Stomach smooth muscle (tissue), 2 donors: ENCODE results near the gene SLX4.

ENCODE experiments used
- H3K27ac ChIP-seq: one replicate; pipeline ENCODE4 v1.7.0; 2013; ENCODE audit warnings: mild to moderate bottlenecking, low read length, inconsistent platforms
- H3K27me3 ChIP-seq, 2 donors: one replicate each; pipeline ENCODE4 v1.7.0; 2013; ENCODE audit warnings: low read length in 2 of 2; ENCODE audit not compliant: insufficient read depth in 2 of 2, control insufficient read depth in 1 of 2
- H3K36me3 ChIP-seq, 2 donors: one replicate each; pipeline ENCODE4 v1.7.0; 2013; ENCODE audit warnings: low read length in 2 of 2; ENCODE audit not compliant: control insufficient read depth in 2 of 2, insufficient read depth in 2 of 2
- H3K4me1 ChIP-seq: one replicate; pipeline ENCODE4 v1.7.0; 2013; ENCODE audit warnings: low read length; ENCODE audit not compliant: control insufficient read depth, insufficient read depth
- H3K4me3 ChIP-seq, 2 donors: one replicate each; pipeline ENCODE4 v1.7.0; 2013; ENCODE audit warnings: low read length in 2 of 2
- H3K9ac ChIP-seq, 2 donors: one replicate each; pipeline ENCODE4 v1.7.0; 2013; ENCODE audit warnings: low read length in 2 of 2, mild to moderate bottlenecking in 1 of 2
- H3K9me3 ChIP-seq, 2 donors: one replicate each; pipeline ENCODE4 v1.7.0; 2013; ENCODE audit warnings: low read length in 2 of 2; ENCODE audit not compliant: control insufficient read depth in 2 of 2
- donor health status: healthy.
- donor health status: Pancreatic carcinoma.

The SLX4 gene

DNA sequence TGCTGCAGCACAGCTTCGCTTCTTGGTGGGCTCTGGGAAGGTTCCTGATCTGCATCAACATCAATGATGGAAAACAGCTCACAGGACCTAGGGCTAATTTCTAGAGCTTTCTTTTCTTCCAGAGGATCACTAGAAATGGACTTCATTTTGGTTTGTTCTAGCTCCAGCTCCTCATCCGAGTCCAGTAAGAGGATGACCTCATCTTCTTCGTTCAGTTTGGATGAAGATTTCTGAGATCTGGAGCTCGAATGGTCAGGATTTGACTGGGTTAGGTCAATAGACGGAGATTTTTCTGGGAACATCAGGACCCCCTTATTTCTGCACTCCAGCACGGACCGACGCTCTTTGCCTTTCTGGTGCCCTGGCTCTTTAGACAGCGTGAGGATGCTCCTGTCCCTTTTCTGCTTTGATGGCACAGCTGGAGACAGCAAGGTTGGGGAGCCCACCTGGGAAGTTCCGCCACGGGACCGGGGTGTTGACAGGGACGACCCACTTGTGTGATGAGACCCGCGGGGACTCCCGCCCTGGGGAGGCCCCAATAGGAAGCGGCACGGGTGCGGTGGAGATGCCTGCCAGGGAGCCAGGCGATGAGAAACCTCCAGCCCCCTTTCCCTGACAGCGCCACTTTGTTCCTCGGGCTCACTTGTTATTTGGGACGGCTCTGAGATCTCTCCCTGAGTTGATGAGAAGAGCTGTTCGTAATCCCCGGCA is 21.3 kb downstream of the SLX4 start:
- Histone ChIP-seq H3K27ac (no peak overlapping the region), H3K27me3 (no peaks in the 10 kb centered on the region), H3K9me3 (no peaks in the 10 kb centered on the region), H3K9ac (no peak overlapping the region), H3K36me3 (peaks cover 0 to 14% of the 10 kb centered on the region in 2 donors), H3K4me1 (no peaks in the 10 kb centered on the region), H3K4me3 (no peak overlapping the region)

GRCh38 chr16:3589441-3589921 is 21.9 kb downstream of the SLX4 start:
- no peaks in the 10 kb centered on the region for H3K4me1 ChIP-seq
- no peak overlapping the region for H3K4me3 ChIP-seq
- H3K27me3 ChIP-seq: no peaks in the 10 kb centered on the region
- H3K9me3 ChIP-seq: no peaks in the 10 kb centered on the region
- no peak overlapping the region for H3K27ac ChIP-seq
- no peak overlapping the region for H3K9ac ChIP-seq
- peaks cover 0 to 14% of the 10 kb centered on the region in 2 donors for H3K36me3 ChIP-seq

DNA sequence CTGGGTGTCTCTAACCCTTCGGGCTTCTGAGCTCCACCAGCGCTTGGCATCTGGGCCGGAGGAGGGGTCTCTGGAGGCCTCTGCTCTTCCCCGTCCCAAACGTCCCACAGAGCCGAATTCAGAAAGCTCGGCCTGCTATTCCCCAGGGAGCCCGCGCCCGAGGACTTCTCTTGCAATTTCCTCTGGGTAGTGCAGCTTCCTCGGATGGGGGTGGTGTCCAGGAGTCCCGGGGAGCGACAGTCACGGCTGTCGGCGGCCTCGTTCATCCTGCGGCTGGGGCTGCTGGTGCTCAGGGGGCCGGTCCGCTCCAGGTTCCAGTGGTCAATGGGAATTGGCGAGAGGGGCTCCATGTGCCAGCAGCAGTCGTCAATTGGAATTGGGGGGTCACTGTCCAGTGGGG is 22.4 kb downstream of the SLX4 start:
- Histone ChIP-seq H3K4me1 (no peaks in the 10 kb centered on the region), H3K9ac (no peak overlapping the region), H3K27me3 (no peaks in the 10 kb centered on the region), H3K9me3 (no peaks in the 10 kb centered on the region), H3K4me3 (no peak overlapping the region), H3K27ac (no peak overlapping the region), H3K36me3 (peaks cover 0 to 17% of the 10 kb centered on the region in 2 donors)

DNA sequence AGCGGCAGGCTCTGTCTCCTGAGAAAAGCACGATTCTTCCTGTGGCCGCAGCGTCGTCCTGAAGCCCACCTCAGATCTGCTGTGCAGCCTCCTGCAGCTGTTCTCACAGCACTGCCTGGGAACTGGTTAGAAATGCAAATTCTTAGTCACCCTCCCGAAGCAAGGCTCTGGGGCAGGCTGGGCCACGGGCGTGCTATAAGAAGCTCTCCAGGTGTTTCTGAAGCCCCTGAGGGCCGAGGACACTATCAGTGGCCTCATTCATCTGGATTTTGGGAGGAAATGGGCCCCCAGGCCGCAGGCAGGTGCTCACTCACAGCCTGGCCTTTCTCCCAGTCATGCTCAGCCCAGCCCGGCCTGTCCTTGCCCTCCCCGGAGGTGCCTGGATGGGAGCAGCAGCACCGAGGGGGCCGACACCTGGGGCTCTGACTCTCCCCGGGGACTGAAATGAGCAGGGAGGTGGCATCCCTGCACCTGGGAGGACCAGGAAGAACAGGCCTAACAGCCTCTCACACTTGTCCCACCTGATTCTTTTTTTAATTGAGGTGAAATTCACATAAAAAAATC is 23.8 kb downstream of the SLX4 start:
- Histone ChIP-seq H3K4me3 (no peak overlapping the region), H3K9me3 (no peaks in the 10 kb centered on the region), H3K27me3 (no peaks in the 10 kb centered on the region), H3K36me3 (peaks cover 0 to 22% of the 10 kb centered on the region in 2 donors), H3K27ac (no peak overlapping the region), H3K4me1 (no peaks in the 10 kb centered on the region), H3K9ac (no peak overlapping the region)

GRCh38 chr16:3584412-3584811 is 27.0 kb downstream of the SLX4 start:
- Histone ChIP-seq H3K9me3 (no peaks in the 10 kb centered on the region), H3K4me1 (peaks cover 2% of the 10 kb centered on the region), H3K36me3 (peaks cover 0 to 14% of the 10 kb centered on the region in 2 donors), H3K4me3 (no peak overlapping the region), H3K9ac (no peak overlapping the region), H3K27ac (no peak overlapping the region), H3K27me3 (peaks cover 0 to 3% of the 10 kb centered on the region in 2 donors)

GRCh38 chr16:3583303-3584038 is 27.9 kb downstream of the SLX4 start:
- no peak overlapping the region for H3K4me3 ChIP-seq
- no peak overlapping the region for H3K9ac ChIP-seq
- H3K4me1 ChIP-seq: peaks cover 2% of the 10 kb centered on the region
- H3K27me3 ChIP-seq: peaks cover 0 to 6% of the 10 kb centered on the region in 2 donors
- no peaks in the 10 kb centered on the region for H3K9me3 ChIP-seq
- peaks cover 0 to 14% of the 10 kb centered on the region in 2 donors for H3K36me3 ChIP-seq
- H3K27ac ChIP-seq: no peak overlapping the region

DNA sequence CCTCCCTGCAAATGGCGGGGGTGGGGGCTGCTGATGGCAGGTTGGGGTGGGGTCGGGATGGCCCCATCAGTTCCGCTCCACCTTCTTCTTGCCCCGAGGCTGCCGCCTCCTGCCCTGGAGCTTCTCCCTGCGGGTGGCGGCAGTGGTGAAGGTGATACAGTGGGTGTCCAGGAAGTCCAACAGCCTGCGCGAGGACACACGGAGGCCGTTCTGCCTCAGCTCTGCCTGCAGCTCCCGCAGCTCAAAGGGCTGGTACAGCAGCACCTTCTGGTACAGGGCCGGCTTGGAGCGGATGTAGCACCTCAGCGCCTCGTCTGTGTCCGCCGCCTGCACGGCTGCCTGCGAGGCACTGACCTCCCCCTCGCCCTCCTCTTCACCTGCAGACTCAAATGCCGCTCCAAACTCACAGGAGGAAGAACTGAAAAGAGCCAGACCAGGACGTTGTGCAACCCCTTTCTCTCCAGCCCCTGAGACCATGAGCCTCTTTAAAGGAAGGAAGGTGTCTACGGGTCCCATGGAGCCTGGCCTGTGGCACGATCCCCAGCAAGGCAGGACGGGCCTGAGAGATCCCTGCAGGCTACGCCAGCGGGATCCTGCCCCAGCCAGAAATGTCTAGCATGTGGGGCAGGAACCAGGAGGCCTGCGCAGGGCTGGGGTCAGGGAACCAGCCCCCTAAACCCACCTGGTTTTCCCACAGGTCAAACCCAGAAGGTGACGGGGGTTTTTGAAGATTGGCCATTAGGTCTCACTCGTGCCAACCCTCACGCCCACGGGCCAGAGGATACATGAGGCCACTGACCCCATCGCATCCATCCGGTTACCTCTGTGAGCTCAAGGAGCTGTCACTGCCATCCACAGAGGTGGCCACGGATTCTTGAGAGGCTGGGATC is 28.9 kb downstream of the SLX4 start:
- peaks cover 0 to 9% of the 10 kb centered on the region in 2 donors for H3K27me3 ChIP-seq
- no peak overlapping the region for H3K4me3 ChIP-seq
- H3K9me3 ChIP-seq: no peaks in the 10 kb centered on the region
- no peak overlapping the region for H3K9ac ChIP-seq
- no peak overlapping the region for H3K27ac ChIP-seq
- peaks cover 0 to 11% of the 10 kb centered on the region in 2 donors for H3K36me3 ChIP-seq
- H3K4me1 ChIP-seq: peaks cover 2% of the 10 kb centered on the region

- H3K27ac ChIP-seq: no peak overlapping the region
- no peak overlapping the region for H3K9ac ChIP-seq
- H3K4me1 ChIP-seq: peaks cover 2% of the 10 kb centered on the region
- H3K36me3 ChIP-seq: peaks cover 0 to 11% of the 10 kb centered on the region in 2 donors
- H3K4me3 ChIP-seq: no peak overlapping the region
- H3K27me3 ChIP-seq: peaks cover 0 to 9% of the 10 kb centered on the region in 2 donors
- no peaks in the 10 kb centered on the region for H3K9me3 ChIP-seq
Observed at GRCh38 chr16:3581392-3581791, 30.0 kb downstream of the SLX4 start.

DNA sequence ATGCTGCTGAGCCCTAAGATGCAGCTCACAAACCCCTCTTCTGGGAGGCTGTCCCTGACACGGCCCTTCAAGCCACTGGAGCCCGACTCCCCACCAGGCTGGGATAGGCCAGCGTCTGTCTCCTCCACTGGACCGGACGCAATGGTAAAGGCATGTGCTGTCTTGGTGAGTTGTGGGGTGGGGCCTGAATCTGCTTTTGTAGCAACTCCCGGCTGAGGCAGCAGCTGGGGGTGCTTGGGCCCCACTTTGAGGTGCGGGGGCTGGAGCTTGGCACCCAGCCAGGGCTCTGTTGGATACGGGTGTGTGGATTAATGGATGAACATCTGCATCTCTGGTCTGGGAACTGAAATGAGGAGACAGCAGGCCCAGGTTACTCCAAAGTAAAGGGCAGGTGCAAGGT is 30.7 kb downstream of the SLX4 start:
- Histone ChIP-seq H3K27ac (no peak overlapping the region), H3K9me3 (no peaks in the 10 kb centered on the region), H3K4me3 (no peak overlapping the region), H3K4me1 (peaks cover 2% of the 10 kb centered on the region), H3K9ac (no peak overlapping the region), H3K27me3 (peaks cover 0 to 9% of the 10 kb centered on the region in 2 donors), H3K36me3 (peaks cover 0 to 11% of the 10 kb centered on the region in 2 donors)

DNA sequence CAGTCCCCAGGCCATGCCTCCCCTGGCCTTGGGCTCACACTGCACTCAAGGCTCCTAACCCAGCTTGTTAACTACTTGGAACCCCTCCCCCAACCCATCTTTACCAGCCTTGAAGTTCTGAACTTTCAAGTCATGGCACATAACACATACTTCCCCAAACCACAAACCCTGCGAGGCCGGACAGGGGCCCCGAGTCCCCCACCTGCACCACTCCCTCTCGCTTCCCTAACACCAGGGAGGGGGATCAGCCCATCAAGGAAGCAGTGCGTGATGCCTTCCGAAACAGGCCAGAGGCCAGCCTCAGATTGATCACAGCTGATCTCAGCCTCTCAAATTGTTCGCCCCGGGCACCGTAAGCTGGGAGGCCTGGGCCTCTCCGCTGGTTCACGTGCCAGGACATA is 31.2 kb downstream of the SLX4 start:
- Histone ChIP-seq H3K9ac (no peak overlapping the region), H3K4me3 (no peak overlapping the region), H3K36me3 (peaks cover 0 to 11% of the 10 kb centered on the region in 2 donors), H3K27me3 (peaks cover 0 to 9% of the 10 kb centered on the region in 2 donors), H3K4me1 (peaks cover 2% of the 10 kb centered on the region), H3K9me3 (no peaks in the 10 kb centered on the region), H3K27ac (no peak overlapping the region)
